GM23338 (cell line): ENCODE measurements around the gene GGT6. TPM values are rescaled to one million over a fixed set of nuclear protein-coding genes. Genes with fewer than 3 reads are reported as not detected.

Source experiments
- ATAC-seq: fragments of 200-7000 bp; cut with Tn5 transposase; 3 replicates; pipeline ENCODE4 v1.9.1; 2020
- DNase-seq: peaks from one replicate; pipeline ENCODE4 v3.0.0-alpha.2; 2015; ENCODE audit warnings: low spot score
- H2AFZ ChIP-seq: fragments of 200-600 bp; sonication (generic); 2 replicates; pipeline ENCODE4 v1.8.0; 2016; ENCODE audit warnings: antibody characterized with exemption, mild to moderate bottlenecking, moderate library complexity
- H3F3A ChIP-seq: fragments of 200-600 bp; sonication (generic); replicated peaks from 2 replicates; pipeline ENCODE4 v1.8.0; 2017; ENCODE audit warnings: antibody characterized with exemption, mixed run types, low read depth
- H3K27ac ChIP-seq: fragments of 200-600 bp; sonication (generic); 2 replicates; pipeline ENCODE4 v1.6.1; 2016; ENCODE audit warnings: low read depth
- H3K27me3 ChIP-seq: fragments of 200-600 bp; sonication (generic); 2 replicates; pipeline ENCODE4 v1.8.0; 2016; ENCODE audit warnings: mild to moderate bottlenecking, mixed run types, moderate library complexity; ENCODE audit not compliant: insufficient read depth
- H3K36me3 ChIP-seq: fragments of 200-600 bp; sonication (generic); 2 replicates; pipeline ENCODE4 v1.8.0; 2016; ENCODE audit warnings: mild to moderate bottlenecking; ENCODE audit not compliant: insufficient read depth
- H3K4me1 ChIP-seq: fragments of 200-600 bp; sonication (generic); 2 replicates; pipeline ENCODE4 v1.8.0; 2016; ENCODE audit warnings: mild to moderate bottlenecking, moderate library complexity; ENCODE audit not compliant: insufficient read depth
- H3K4me2 ChIP-seq: fragments of 200-600 bp; sonication (generic); 2 replicates; pipeline ENCODE4 v1.7.1; 2017; ENCODE audit warnings: mixed run types
- H3K4me3 ChIP-seq: fragments of 200-600 bp; sonication (generic); 2 replicates; pipeline ENCODE4 v1.6.1; 2016; ENCODE audit warnings: mixed run types
- H3K79me2 ChIP-seq: fragments of 200-600 bp; sonication (generic); replicated peaks from 2 replicates; pipeline ENCODE4 v1.8.0; 2017; ENCODE audit warnings: mild to moderate bottlenecking; ENCODE audit not compliant: insufficient read depth
- H3K9me2 ChIP-seq: fragments of 200-600 bp; sonication (generic); 2 replicates; pipeline ENCODE4 v1.8.0; 2017; ENCODE audit not compliant: insufficient read depth
- H4K20me1 ChIP-seq: fragments of 200-600 bp; sonication (generic); replicated peaks from 2 replicates; pipeline ENCODE4 v1.8.0; 2017; ENCODE audit warnings: mild to moderate bottlenecking; ENCODE audit not compliant: insufficient read depth
- H3K27ac Mint-ChIP-seq: 2 replicates; pipeline ENCODE4 v1.8.0; 2020; ENCODE audit warnings: inconsistent platforms, mild to moderate bottlenecking, moderate library complexity, mixed read lengths
- H3K27me3 Mint-ChIP-seq: 3 replicates; pipeline ENCODE4 v1.8.0; 2022; ENCODE audit warnings: low read depth, mild to moderate bottlenecking, moderate library complexity, mixed read lengths, inconsistent platforms; ENCODE audit not compliant: insufficient read depth, poor library complexity
- H3K36me3 Mint-ChIP-seq: 3 replicates; pipeline ENCODE4 v1.8.0; 2021; ENCODE audit warnings: low read depth, mild to moderate bottlenecking, inconsistent platforms, moderate library complexity, mixed read lengths
- H3K4me1 Mint-ChIP-seq: 3 replicates; pipeline ENCODE4 v1.8.0; 2020; ENCODE audit warnings: mild to moderate bottlenecking, inconsistent platforms, mixed read lengths
- H3K4me3 Mint-ChIP-seq: 3 replicates; pipeline ENCODE4 v1.8.0; 2021; ENCODE audit warnings: moderate library complexity, mild to moderate bottlenecking, inconsistent platforms, mixed read lengths
- H3K9me3 Mint-ChIP-seq: 3 replicates; pipeline ENCODE4 v1.8.0; 2020; ENCODE audit warnings: moderate library complexity, mild to moderate bottlenecking, inconsistent platforms, mixed read lengths
- CREB1 ChIP-seq: fragments of 250-450 bp; sonication (Bioruptor Pico); IDR thresholded peaks from 2 replicates; pipeline ENCODE4 v1.5.0; 2020; ENCODE audit warnings: low read depth, mild to moderate bottlenecking, moderate library complexity
- ETS1 ChIP-seq: IDR thresholded peaks from 2 replicates; pipeline ENCODE4 v1.6.1; 2016; ENCODE audit warnings: antibody characterized with exemption
- EZH2 ChIP-seq: fragments of 200-600 bp; sonication (generic); IDR thresholded peaks from one replicate; pipeline ENCODE4 v1.8.0; 2017; ENCODE audit warnings: antibody characterized with exemption, mild to moderate bottlenecking, low read depth; ENCODE audit not compliant: unreplicated experiment
- EZH2phosphoT487 ChIP-seq: fragments of 200-600 bp; sonication (generic); IDR thresholded peaks from one replicate; pipeline ENCODE4 v1.8.1; 2018; ENCODE audit warnings: antibody characterized with exemption; ENCODE audit not compliant: unreplicated experiment
- JUNB ChIP-seq: IDR thresholded peaks from one replicate; pipeline ENCODE4 v1.6.1; 2016; ENCODE audit warnings: antibody characterized with exemption; ENCODE audit not compliant: unreplicated experiment
- POLR2AphosphoS5 ChIP-seq: IDR thresholded peaks from 2 replicates; pipeline ENCODE4 v1.6.1; 2016; ENCODE audit warnings: antibody characterized with exemption, low read depth
- ZNF114 ChIP-seq: fragments of 250-450 bp; sonication (Bioruptor Pico); IDR thresholded peaks from 2 replicates; pipeline ENCODE4 v1.5.0; 2020; ENCODE audit warnings: mild to moderate bottlenecking, moderate library complexity
- ZNF462 ChIP-seq: fragments of 250-450 bp; sonication (Bioruptor Pico); IDR thresholded peaks from 2 replicates; pipeline ENCODE4 v1.5.0; 2020; ENCODE audit warnings: mild to moderate bottlenecking, moderate library complexity
- polyA plus RNA-seq: library from polyadenylated mRNA; unstranded; fragments of >200 nt; fragmentation: Nextera tagmentation; extraction: Ambion mirVana; gene quantifications from 2 replicates; pipeline ENCODE4 v1.2.1, GENCODE V29; 2016
- total RNA-seq: library from RNA; depleted of rRNA; stranded (reverse); fragments of >200 nt; shearing (Covaris generic); gene quantifications from 2 replicates; pipeline ENCODE4 v1.2.3, GENCODE V29; 2014

Gene GGT6
- total and polyA plus RNA-seq, 2 experiments from 2014 or later: 0.24 TPM; not detected in 1

- Histone ChIP-seq H4K20me1 (peaks cover 8% of the 10 kb centered on the region), H3K4me1 (peaks cover 7% of the 10 kb centered on the region; the same call in 1 of the 2 replicates), H3K27me3 (no peaks in the 10 kb centered on the region; the same call in 1 of the 2 replicates), H3K4me3 (no peak overlapping the region), H3K9me2 (no peaks in the 10 kb centered on the region), H3K79me2 (no peaks in the 10 kb centered on the region), H3K4me2 (no peak overlapping the region), H3K36me3 (no peaks in the 10 kb centered on the region; the same call in 1 of the 2 replicates), H3K27ac (no peak overlapping the region), H2AFZ (no peak overlapping the region), H3F3A (peaks cover 10% of the 10 kb centered on the region)
- TF ChIP-seq EZH2phosphoT487 (no peak), POLR2AphosphoS5 (no peak)
- H3K27me3 Mint-ChIP-seq: peaks cover 45% of the 10 kb centered on the region
- no peak overlapping the region for H3K27ac Mint-ChIP-seq
- H3K9me3 Mint-ChIP-seq: no peaks in the 10 kb centered on the region; the same call in 2 of the 3 replicates
- H3K4me3 Mint-ChIP-seq: no peak overlapping the region
- H3K4me1 Mint-ChIP-seq: peaks cover 18% of the 10 kb centered on the region
- DNase-seq (no peak), ATAC-seq (no peak)
- peaks cover 52% of the 10 kb centered on the region for H3K36me3 Mint-ChIP-seq
Measured at GRCh38 chr17:4539025-4539424, 21.4 kb downstream of the GGT6 start.

- Mint-ChIP-seq H3K4me3 (no peak overlapping the region), H3K27me3 (peaks cover 49% of the 10 kb centered on the region), H3K4me1 (peaks cover 18% of the 10 kb centered on the region), H3K9me3 (no peaks in the 10 kb centered on the region; the same call in 2 of the 3 replicates), H3K27ac (no peak overlapping the region), H3K36me3 (peaks cover 46% of the 10 kb centered on the region)
- no peaks in the 10 kb centered on the region for H3K9me2 ChIP-seq
- TF ChIP-seq JUNB (no peak), CREB1 (CRISPR knock-in tag) (no peak), ZNF462 (CRISPR knock-in tag) (no peak), EZH2 (no peak), ZNF114 (CRISPR knock-in tag) (no peak), ETS1 (no peak)
- H3F3A ChIP-seq: peaks cover 10% of the 10 kb centered on the region
- H3K4me3 ChIP-seq: no peak overlapping the region
- ATAC-seq (no peak), DNase-seq (no peak)
- peaks cover 7% of the 10 kb centered on the region; the same call in 1 of the 2 replicates for H3K4me1 ChIP-seq
- no peaks in the 10 kb centered on the region; the same call in 1 of the 2 replicates for H3K36me3 ChIP-seq
- H2AFZ ChIP-seq: no peak overlapping the region
- H3K27ac ChIP-seq: no peak overlapping the region
- H4K20me1 ChIP-seq: peaks cover 8% of the 10 kb centered on the region
- no peaks in the 10 kb centered on the region for H3K79me2 ChIP-seq
- no peaks in the 10 kb centered on the region; the same call in 1 of the 2 replicates for H3K27me3 ChIP-seq
- no peak overlapping the region for H3K4me2 ChIP-seq
Measured at GRCh38 chr17:4538236-4539002, 22.0 kb downstream of the GGT6 start.
